Epithelial cell of prostate (primary cell): ENCODE data around the gene LRRTM4.

Experiments used
- DNase-seq: peaks from one replicate; pipeline ENCODE4 v3.0.0-alpha.2; 2011; ENCODE audit warnings: low read depth, low spot score
- H3K27ac ChIP-seq: fragments of 450-650 bp; 2 replicates; pipeline ENCODE4 v1.5.1; 2017; ENCODE audit warnings: mild to moderate bottlenecking

Gene LRRTM4

GRCh38 chr2:76938153-76938552 is 584.0 kb downstream of the LRRTM4 start:
- DNase-seq = no peak
- no peak overlapping the region for H3K27ac ChIP-seq

GRCh38 chr2:76932550-76932949 is 589.6 kb downstream of the LRRTM4 start:
- DNase-seq = no peak
- H3K27ac ChIP-seq = no peak overlapping the region

GRCh38 chr2:76930056-76930744 is 592.0 kb downstream of the LRRTM4 start:
- DNase-seq = no peak
- no peak overlapping the region for H3K27ac ChIP-seq

- DNase-seq = no peak
Observed at GRCh38 chr2:76928026-76928425, 594.1 kb downstream of the LRRTM4 start.

GRCh38 chr2:76921006-76921405 is 601.2 kb downstream of the LRRTM4 start:
- H3K27ac ChIP-seq = no peak overlapping the region
- no peak for DNase-seq

More at GRCh38 chr2:76928026-76928425, 594.1 kb downstream of the LRRTM4 start:
- no peak overlapping the region for H3K27ac ChIP-seq

- DNase-seq = no peak
- H3K27ac ChIP-seq = no peak overlapping the region
Observed at GRCh38 chr2:76895469-76895868, 626.7 kb downstream of the LRRTM4 start.

- DNase-seq = no peak
- H3K27ac ChIP-seq = peak overlapping the region; percentile 54
Observed at GRCh38 chr2:76870581-76870980, 651.6 kb downstream of the LRRTM4 start.

GRCh38 chr2:76870011-76870410 is 652.2 kb downstream of the LRRTM4 start:
- H3K27ac ChIP-seq = peak overlapping the region; percentile 54
- DNase-seq = no peak

- peak overlapping the region; percentile 59 for H3K27ac ChIP-seq
- peak; percentile 31 for DNase-seq
Observed at GRCh38 chr2:76867854-76868253, 654.3 kb downstream of the LRRTM4 start.

- no peak overlapping the region for H3K27ac ChIP-seq
- no peak for DNase-seq
Observed at GRCh38 chr2:76866464-76866863, 655.7 kb downstream of the LRRTM4 start.

- no peak for DNase-seq
- H3K27ac ChIP-seq = no peak overlapping the region
Observed at GRCh38 chr2:76862901-76863300, 659.3 kb downstream of the LRRTM4 start.

- no peak for DNase-seq
- H3K27ac ChIP-seq = no peak overlapping the region
Observed at GRCh38 chr2:76861708-76862107, 660.5 kb downstream of the LRRTM4 start.

GRCh38 chr2:76851000-76851399 is 671.2 kb downstream of the LRRTM4 start:
- no peak for DNase-seq
- H3K27ac ChIP-seq = no peak overlapping the region

GRCh38 chr2:76849086-76849485 is 673.1 kb downstream of the LRRTM4 start:
- DNase-seq = no peak
- no peak overlapping the region for H3K27ac ChIP-seq

- DNase-seq = no peak
- no peak overlapping the region for H3K27ac ChIP-seq
Observed at GRCh38 chr2:76839826-76840225, 682.4 kb downstream of the LRRTM4 start.

GRCh38 chr2:76829374-76830234 is 692.6 kb downstream of the LRRTM4 start:
- H3K27ac ChIP-seq = no peak overlapping the region
- DNase-seq = no peak

GRCh38 chr2:76826691-76827090 is 695.5 kb downstream of the LRRTM4 start:
- no peak overlapping the region for H3K27ac ChIP-seq
- no peak for DNase-seq

- H3K27ac ChIP-seq = no peak overlapping the region
- DNase-seq = no peak
Observed at GRCh38 chr2:76825140-76825970, 696.8 kb downstream of the LRRTM4 start.

GRCh38 chr2:76821731-76822130 is 700.4 kb downstream of the LRRTM4 start:
- H3K27ac ChIP-seq = no peak overlapping the region
- DNase-seq = no peak

GRCh38 chr2:76813084-76813483 is 709.1 kb downstream of the LRRTM4 start:
- H3K27ac ChIP-seq = no peak overlapping the region
- DNase-seq = no peak

- H3K27ac ChIP-seq = no peak overlapping the region
- DNase-seq = no peak
Observed at GRCh38 chr2:76812156-76812555, 710.0 kb downstream of the LRRTM4 start.
